ENCODE results near the gene TIMM9.

TIMM9 gene

GRCh38 chr14:58398495-58398894 lies 28.8 kb downstream of the TIMM9 start:
- no peak for TF ChIP-seq CTCF (IDR thresholded peaks at IDR 0.05; ENCODE audit: low read depth, low read length)
- no peak for DNase-seq (ENCODE audit: extremely low read depth, low read depth)

GRCh38 chr14:58397156-58397555 lies 30.2 kb downstream of the TIMM9 start:
- TF ChIP-seq CTCF (IDR thresholded peaks at IDR 0.05; ENCODE audit: low read depth, low read length) = no peak
- DNase-seq (ENCODE audit: extremely low read depth, low read depth) = no peak

DNA sequence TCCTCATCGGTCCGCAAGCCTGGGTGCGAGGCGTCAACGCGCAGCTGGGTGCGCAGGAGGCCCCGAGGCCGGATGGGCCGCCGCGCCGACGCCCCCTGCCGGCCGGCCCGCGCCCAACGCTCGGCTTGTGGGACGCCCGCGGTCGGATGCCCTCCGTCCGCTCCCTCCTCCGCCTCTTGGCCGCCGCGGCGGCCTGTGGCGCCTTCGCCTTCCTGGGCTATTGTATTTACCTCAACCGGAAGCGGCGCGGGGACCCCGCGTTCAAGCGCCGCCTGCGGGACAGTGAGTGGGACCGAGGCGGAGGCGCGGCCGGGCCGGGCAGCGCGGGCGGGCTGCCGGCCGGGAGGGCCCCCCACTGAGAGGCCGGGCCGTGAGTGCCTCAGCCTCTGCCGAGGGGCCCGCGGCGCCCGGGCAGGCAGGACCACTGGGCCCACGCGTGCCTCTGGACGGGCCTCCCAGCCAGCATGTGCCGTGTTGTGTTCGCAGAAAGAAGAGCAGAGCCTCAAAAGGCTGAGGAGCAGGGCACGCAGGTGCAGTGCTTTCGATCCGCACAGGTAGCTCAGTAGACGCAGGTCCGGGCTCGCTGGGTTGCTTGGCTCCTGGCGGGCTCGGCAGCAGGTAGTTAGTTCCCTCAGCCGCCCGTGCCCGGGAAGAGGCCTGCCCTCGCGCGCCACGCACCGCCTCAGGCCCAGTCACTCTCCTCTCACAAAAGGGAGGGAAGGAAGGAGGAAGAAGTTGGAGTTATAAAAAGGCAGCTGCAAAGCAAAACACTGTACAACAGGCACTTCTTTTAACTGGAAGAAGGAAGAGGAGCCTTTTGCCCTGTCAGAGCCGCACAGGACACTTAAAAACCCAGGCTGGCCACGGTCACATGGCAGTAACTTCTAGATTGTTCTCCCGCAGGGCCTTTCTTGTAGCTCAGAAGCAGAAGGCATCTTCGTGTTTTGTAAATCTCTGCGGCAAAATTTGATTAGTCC lies 31.2 kb downstream of the TIMM9 start, which contains the start of gene TOMM20L:
Gene TOMM20L (plus strand): TSS at position 119 of the 977 bp plus-strand sequence. CDS start 28 bp downstream, at position 147.
- peak; percentile 33 for TF ChIP-seq CTCF (IDR thresholded peaks at IDR 0.05; ENCODE audit: low read depth, low read length)
- peak; percentile 10 for DNase-seq (ENCODE audit: extremely low read depth, low read depth)

- DNase-seq (ENCODE audit: extremely low read depth, low read depth) = no peak
- no peak for TF ChIP-seq CTCF (IDR thresholded peaks at IDR 0.05; ENCODE audit: low read depth, low read length)
Observed at GRCh38 chr14:58395562-58395811, 31.8 kb downstream of the TIMM9 start.

GRCh38 chr14:58390830-58391229 lies 36.5 kb downstream of the TIMM9 start:
- DNase-seq (ENCODE audit: extremely low read depth, low read depth) = no peak
- TF ChIP-seq CTCF (IDR thresholded peaks at IDR 0.05; ENCODE audit: low read depth, low read length) = no peak

- DNase-seq (ENCODE audit: extremely low read depth, low read depth) = no peak
- no peak for TF ChIP-seq CTCF (IDR thresholded peaks at IDR 0.05; ENCODE audit: low read depth, low read length)
Observed at GRCh38 chr14:58376791-58377190, 50.5 kb downstream of the TIMM9 start.

DNA sequence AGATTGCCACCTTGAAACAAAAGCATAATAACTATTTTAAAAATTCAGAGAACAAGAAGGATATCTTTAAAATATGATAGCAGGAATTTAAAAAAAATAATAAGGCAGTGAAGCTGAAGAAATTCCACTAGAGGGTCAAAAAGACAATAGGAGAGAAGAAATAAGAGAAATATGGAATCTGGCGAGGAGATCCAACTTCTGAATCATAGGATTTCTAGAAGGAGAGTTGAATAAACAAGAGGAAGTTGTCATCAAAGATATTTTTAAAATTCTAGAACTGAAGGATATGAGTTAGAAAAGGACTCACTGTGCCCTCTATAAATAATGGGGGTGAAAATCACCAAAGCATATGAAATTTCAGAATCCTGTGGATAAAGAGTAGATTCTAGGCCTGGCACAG lies 58.4 kb downstream of the TIMM9 start:
- no peak for TF ChIP-seq CTCF (IDR thresholded peaks at IDR 0.05; ENCODE audit: low read depth, low read length)
- no peak for DNase-seq (ENCODE audit: extremely low read depth, low read depth)
